NB4 (cell line): ENCODE data around the gene ASXL3.

Experiments used
- DNase-seq: peaks from one replicate; pipeline ENCODE4 v3.0.0; 2010; ENCODE audit warnings: low read depth
- H3K4me3 ChIP-seq: one replicate; pipeline ENCODE4 v1.5.1; 2011; ENCODE audit warnings: mild to moderate bottlenecking, low read depth, low read length, moderate library complexity
- CTCF ChIP-seq: IDR thresholded peaks from one replicate; pipeline ENCODE4 v1.5.1; 2012; ENCODE audit warnings: low read depth, low read length
- MAX ChIP-seq: IDR thresholded peaks from 2 replicates; pipeline ENCODE4 v1.6.1; 2011; ENCODE audit warnings: low read depth, low read length
- MYC ChIP-seq: IDR thresholded peaks from 2 replicates; pipeline ENCODE4 v1.6.1; 2011; ENCODE audit warnings: low read depth, low read length
- POLR2A ChIP-seq: IDR thresholded peaks from 2 replicates; pipeline ENCODE4 v1.6.1; 2011; ENCODE audit warnings: mild to moderate bottlenecking; ENCODE audit not compliant: insufficient read length; ENCODE audit errors: extremely low read depth

Gene ASXL3

DNA sequence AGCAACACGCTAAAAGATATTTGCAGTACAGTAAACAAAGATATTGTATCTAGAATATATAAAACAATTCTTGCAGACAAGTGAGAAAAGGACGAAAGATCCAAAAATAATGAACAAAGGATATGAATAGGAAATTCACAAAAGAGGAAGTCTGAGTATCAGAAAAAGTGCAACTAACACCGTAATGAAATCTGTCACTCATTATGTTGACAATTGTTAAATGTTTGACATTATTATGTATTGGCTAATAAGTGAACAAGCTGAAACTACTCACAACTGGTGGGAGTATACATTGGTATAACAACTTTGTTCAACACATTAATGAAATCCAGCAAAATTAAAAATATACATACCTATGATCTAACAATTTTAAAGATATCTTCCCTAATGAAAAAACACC is 36.7 kb upstream of the ASXL3 start:
- H3K4me3 ChIP-seq, result no peak overlapping the region
- TF ChIP-seq MAX, result no peak
- no peak for TF ChIP-seq POLR2A
- TF ChIP-seq MYC, result no peak
- TF ChIP-seq CTCF, result no peak
- no peak for DNase-seq

DNA sequence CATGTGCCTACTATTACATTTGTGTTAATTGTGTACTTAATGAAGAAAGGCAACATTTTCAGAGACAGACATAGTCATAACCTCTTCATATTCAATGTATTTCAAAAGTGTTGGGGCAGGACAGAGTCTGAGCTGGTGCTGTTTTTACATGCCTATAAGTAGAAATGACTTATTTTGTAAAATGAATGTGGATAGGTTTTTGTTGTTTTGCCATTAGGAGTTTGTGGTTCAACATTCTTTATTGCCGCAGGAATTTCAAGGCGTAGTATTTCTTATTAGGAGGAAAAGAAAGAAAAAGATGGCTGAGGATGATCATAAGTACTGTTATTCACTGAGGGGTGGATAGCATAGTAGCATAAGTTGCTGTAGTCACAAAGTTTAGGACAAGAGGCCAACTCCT is 21.2 kb upstream of the ASXL3 start:
- no peak overlapping the region for H3K4me3 ChIP-seq
- DNase-seq, result no peak
- TF ChIP-seq POLR2A (no peak), CTCF (no peak), MAX (no peak), MYC (no peak)

GRCh38 chr18:33557706-33558105 is 20.3 kb upstream of the ASXL3 start:
- no peak for DNase-seq
- no peak overlapping the region for H3K4me3 ChIP-seq
- TF ChIP-seq POLR2A (no peak), CTCF (no peak), MYC (no peak), MAX (no peak)

DNA sequence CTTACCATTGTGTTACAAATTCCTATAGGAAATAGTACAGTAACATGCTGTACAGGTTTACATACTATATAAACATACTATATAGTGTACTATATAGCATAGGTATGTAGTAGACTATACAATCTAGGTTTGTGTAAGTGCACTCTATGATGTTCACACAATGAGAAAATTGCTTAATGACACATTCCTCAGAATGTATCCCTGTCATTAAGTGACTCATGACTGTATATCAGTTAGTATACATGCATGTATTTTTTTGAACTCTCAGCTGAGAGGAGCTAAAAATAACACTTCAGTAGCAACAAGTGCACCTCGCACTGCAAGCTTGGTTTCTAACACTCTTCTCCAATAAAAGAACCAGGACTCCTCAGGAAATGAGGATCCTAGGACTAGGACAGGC is 19.5 kb upstream of the ASXL3 start:
- H3K4me3 ChIP-seq, result no peak overlapping the region
- TF ChIP-seq POLR2A (no peak), CTCF (no peak), MYC (no peak), MAX (no peak)
- no peak for DNase-seq

GRCh38 chr18:33560686-33561370 is 17.2 kb upstream of the ASXL3 start:
- TF ChIP-seq MYC, result no peak
- TF ChIP-seq POLR2A, result no peak
- no peak for TF ChIP-seq CTCF
- no peak for TF ChIP-seq MAX
- peak; percentile 8 for DNase-seq
- H3K4me3 ChIP-seq, result no peak overlapping the region

DNA sequence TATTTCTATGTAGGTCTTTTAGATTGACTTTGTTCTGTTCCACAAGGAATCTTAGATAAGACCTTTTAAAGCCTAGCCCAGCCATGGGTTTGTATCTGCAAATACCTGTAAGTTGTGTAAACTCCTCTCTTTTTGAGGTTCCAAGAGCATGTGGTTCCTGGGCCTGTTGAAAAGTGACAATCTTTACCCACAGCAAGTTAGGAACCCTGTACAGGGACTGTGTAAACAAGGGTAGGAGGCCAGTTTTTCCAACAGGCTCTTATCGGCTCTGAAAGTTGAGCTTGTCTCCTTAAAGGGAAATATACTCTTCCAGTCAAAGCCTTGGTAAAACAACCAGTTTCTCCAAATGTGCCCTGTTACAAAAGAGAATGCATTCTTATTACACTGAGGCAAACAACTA is 15.3 kb upstream of the ASXL3 start:
- no peak for TF ChIP-seq MAX
- no peak for TF ChIP-seq CTCF
- no peak for TF ChIP-seq MYC
- TF ChIP-seq POLR2A, result no peak
- H3K4me3 ChIP-seq, result no peak overlapping the region
- no peak for DNase-seq
